NB4 (cell line): ENCODE results near the gene ZNRF3.

Experiments
- DNase-seq: peaks from one replicate; pipeline ENCODE4 v3.0.0; 2010; ENCODE audit warnings: low read depth
- H3K4me3 ChIP-seq: one replicate; pipeline ENCODE4 v1.5.1; 2011; ENCODE audit warnings: mild to moderate bottlenecking, low read depth, low read length, moderate library complexity
- CTCF ChIP-seq: IDR thresholded peaks from one replicate; pipeline ENCODE4 v1.5.1; 2012; ENCODE audit warnings: low read depth, low read length
- MAX ChIP-seq: IDR thresholded peaks from 2 replicates; pipeline ENCODE4 v1.6.1; 2011; ENCODE audit warnings: low read depth, low read length
- MYC ChIP-seq: IDR thresholded peaks from 2 replicates; pipeline ENCODE4 v1.6.1; 2011; ENCODE audit warnings: low read depth, low read length
- POLR2A ChIP-seq: IDR thresholded peaks from 2 replicates; pipeline ENCODE4 v1.6.1; 2011; ENCODE audit warnings: mild to moderate bottlenecking; ENCODE audit not compliant: insufficient read length; ENCODE audit errors: extremely low read depth

The ZNRF3 gene

GRCh38 chr22:28930357-28931007, 47.1 kb downstream of the ZNRF3 start:
- no peak for DNase-seq
- TF ChIP-seq MAX (no peak), CTCF (no peak), MYC (no peak), POLR2A (no peak)

GRCh38 chr22:28931844-28932567, 48.6 kb downstream of the ZNRF3 start:
- TF ChIP-seq MYC (no peak), MAX (no peak), CTCF (no peak), POLR2A (no peak)
- DNase-seq, result no peak
- no peak overlapping the region for H3K4me3 ChIP-seq

More at GRCh38 chr22:28930357-28931007, 47.1 kb downstream of the ZNRF3 start:
- H3K4me3 ChIP-seq, result no peak overlapping the region

GRCh38 chr22:28933321-28933720, 49.9 kb downstream of the ZNRF3 start:
- H3K4me3 ChIP-seq, result no peak overlapping the region
- DNase-seq, result no peak
- TF ChIP-seq MYC (no peak), POLR2A (no peak), CTCF (no peak), MAX (no peak)

GRCh38 chr22:28934026-28934425, 50.7 kb downstream of the ZNRF3 start:
- no peak overlapping the region for H3K4me3 ChIP-seq
- no peak for TF ChIP-seq MAX
- TF ChIP-seq POLR2A, result no peak
- no peak for TF ChIP-seq CTCF
- no peak for TF ChIP-seq MYC
- no peak for DNase-seq

- TF ChIP-seq POLR2A (no peak), MAX (no peak), MYC (no peak), CTCF (no peak)
- no peak for DNase-seq
- H3K4me3 ChIP-seq, result no peak overlapping the region
Observed at GRCh38 chr22:28935140-28935539, 51.8 kb downstream of the ZNRF3 start.
